ENCODE measurements around the gene BCAS3.

Gene BCAS3

GRCh38 chr17:61410141-61411010, 732.7 kb downstream of the BCAS3 start:
- H3K27me3 Mint-ChIP-seq (ENCODE audit: low read depth): peaks cover 64% of the 10 kb centered on the region
- peak overlapping the region; percentile 58 for H3K4me3 Mint-ChIP-seq
- peaks cover 14% of the 10 kb centered on the region for H3K4me1 Mint-ChIP-seq (ENCODE audit: low read depth)
- peak overlapping the region; percentile 72 for H3K27ac Mint-ChIP-seq
- no peaks in the 10 kb centered on the region for H3K9me3 Mint-ChIP-seq
- no peaks in the 10 kb centered on the region for H3K36me3 Mint-ChIP-seq (ENCODE audit: low read depth)

DNA sequence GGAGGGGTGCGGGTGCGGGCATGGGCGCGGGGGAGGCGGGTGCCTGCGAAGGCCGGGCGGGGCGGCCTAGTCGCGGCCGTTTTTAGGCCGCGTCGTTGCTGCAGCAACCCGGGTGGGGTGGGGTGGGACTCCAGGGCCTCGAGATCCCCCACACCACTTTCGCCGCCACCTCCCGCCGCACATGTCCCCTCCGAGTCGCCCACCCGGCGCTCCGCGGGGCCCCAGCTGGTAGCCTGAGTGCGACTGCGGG, 733.3 kb downstream of the BCAS3 start:
- Mint-ChIP-seq H3K9me3 (no peaks in the 10 kb centered on the region), H3K27ac (no peak overlapping the region), H3K36me3 (ENCODE audit: low read depth) (no peaks in the 10 kb centered on the region), H3K27me3 (ENCODE audit: low read depth) (peaks cover 63% of the 10 kb centered on the region), H3K4me1 (ENCODE audit: low read depth) (peaks cover 14% of the 10 kb centered on the region), H3K4me3 (no peak overlapping the region)

- Mint-ChIP-seq H3K4me1 (ENCODE audit: low read depth) (peaks cover 14% of the 10 kb centered on the region), H3K27ac (no peak overlapping the region), H3K4me3 (peak overlapping the region; percentile 54), H3K9me3 (no peaks in the 10 kb centered on the region), H3K36me3 (ENCODE audit: low read depth) (no peaks in the 10 kb centered on the region), H3K27me3 (ENCODE audit: low read depth) (peaks cover 61% of the 10 kb centered on the region)
These were observed 733.9 kb downstream of the BCAS3 start for GRCh38 chr17:61411261-61412142.

GRCh38 chr17:61412143-61412859, 734.6 kb downstream of the BCAS3 start:
- Mint-ChIP-seq H3K4me3 (peak overlapping the region; percentile 44), H3K27me3 (ENCODE audit: low read depth) (peaks cover 58% of the 10 kb centered on the region), H3K27ac (no peak overlapping the region), H3K4me1 (ENCODE audit: low read depth) (peaks cover 14% of the 10 kb centered on the region), H3K9me3 (no peaks in the 10 kb centered on the region), H3K36me3 (ENCODE audit: low read depth) (no peaks in the 10 kb centered on the region)

DNA sequence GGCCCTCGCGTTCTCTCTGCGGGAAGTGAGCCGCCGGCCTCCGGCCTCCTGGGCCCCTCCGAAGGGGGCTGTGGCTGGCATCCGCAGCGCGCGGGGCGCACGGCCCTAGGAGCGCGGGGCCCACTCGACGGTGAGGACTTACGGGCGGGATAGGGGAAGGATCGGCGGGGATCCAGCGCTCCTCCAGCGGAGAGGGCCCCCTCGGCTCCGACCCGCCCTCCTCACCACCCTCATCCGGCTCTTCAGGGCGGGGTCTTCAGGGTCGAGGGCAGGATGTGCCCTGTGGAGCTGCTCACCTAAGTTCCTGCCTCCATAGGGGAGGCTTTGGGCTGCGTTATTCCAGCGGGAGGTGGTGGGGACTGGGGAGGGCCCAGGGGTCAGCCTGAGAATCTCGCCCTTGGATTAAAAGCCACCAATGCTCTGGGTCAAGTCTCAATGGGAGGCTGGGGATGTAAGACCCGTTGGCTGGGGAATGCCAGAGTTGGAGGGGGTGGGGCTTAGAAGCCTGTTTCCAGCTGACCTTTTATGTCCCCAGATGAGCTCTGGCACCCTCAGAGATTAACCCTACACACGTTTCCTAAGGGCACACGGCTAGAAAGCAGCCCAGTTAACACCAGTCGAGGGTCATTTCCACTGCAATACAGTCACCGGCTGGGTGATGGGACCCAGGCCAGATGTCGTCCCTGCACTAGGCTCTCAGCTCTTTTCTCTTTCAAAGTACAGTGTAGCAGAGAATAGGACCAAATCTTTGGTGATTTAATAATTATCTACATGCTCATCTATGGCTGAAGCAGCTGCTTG, 735.4 kb downstream of the BCAS3 start:
- peaks cover 14% of the 10 kb centered on the region for H3K4me1 Mint-ChIP-seq (ENCODE audit: low read depth)
- H3K27me3 Mint-ChIP-seq (ENCODE audit: low read depth): peaks cover 51% of the 10 kb centered on the region
- no peaks in the 10 kb centered on the region for H3K36me3 Mint-ChIP-seq (ENCODE audit: low read depth)
- H3K27ac Mint-ChIP-seq: no peak overlapping the region
- peak overlapping the region; percentile 21 for H3K4me3 Mint-ChIP-seq
- no peaks in the 10 kb centered on the region for H3K9me3 Mint-ChIP-seq

DNA sequence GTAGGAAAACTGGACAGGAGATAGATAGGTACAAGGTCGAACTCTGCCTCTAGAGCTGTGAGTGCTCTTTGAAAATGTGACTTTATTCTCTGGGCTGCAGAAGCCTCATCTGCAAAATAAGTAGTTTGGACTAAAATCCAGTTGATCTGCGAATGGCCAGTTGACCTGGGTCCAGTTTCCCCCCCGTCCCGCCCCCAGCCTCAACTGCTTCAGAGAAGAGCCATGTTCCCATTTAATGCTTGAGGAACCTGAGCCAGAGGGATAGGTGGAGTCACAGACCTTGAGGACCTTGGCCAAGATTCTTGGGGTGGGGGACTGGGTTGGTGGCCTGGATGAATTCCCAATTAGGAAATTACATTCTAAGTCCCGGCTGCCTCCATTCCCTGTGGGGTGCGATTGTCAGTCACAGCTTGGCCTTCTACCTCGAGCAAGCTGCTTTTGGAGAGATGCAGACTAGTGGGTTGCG, 736.0 kb downstream of the BCAS3 start:
- H3K27ac Mint-ChIP-seq: no peak overlapping the region
- no peaks in the 10 kb centered on the region for H3K9me3 Mint-ChIP-seq
- no peaks in the 10 kb centered on the region for H3K36me3 Mint-ChIP-seq (ENCODE audit: low read depth)
- peaks cover 48% of the 10 kb centered on the region for H3K27me3 Mint-ChIP-seq (ENCODE audit: low read depth)
- H3K4me3 Mint-ChIP-seq: no peak overlapping the region
- peaks cover 12% of the 10 kb centered on the region for H3K4me1 Mint-ChIP-seq (ENCODE audit: low read depth)

DNA sequence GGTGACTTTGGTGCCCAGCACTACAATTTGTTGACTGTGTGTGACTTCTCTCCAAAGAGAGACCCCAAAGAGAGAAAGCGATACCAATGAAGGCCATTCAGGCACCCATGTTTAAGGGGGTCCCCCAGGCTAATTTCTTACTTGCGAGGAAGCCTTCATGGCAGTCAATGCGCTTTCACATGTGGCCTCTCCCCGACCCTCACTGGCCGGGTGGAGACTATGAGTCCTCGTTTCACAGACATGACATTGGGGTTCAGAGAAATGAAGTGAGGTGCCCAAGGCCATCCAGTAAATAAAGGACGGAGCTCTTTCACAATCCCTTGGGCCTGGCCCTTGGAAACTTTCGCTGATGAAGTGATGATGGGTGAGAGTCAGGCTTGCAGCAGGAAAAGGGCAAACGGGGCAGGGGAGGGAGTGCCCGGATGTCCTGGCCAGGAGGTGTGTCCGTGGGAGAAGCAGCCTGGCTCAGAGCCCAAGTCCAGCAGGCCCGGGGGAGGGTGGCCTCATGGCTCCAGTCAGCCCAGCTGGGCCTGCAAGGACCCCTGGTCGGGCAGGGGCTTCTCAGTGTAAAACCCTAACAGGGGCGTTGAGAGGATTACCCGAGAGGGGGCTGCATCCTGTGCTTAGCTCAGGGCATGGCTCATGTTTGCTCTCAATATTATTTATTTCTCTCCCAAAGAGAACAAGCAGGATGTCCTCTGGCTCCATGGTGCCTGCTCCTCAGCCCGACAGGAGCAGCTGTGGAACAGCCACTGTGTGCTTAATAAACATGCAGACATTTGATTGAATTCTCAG, 736.7 kb downstream of the BCAS3 start:
- peaks cover 48% of the 10 kb centered on the region for H3K27me3 Mint-ChIP-seq (ENCODE audit: low read depth)
- peaks cover 10% of the 10 kb centered on the region for H3K4me1 Mint-ChIP-seq (ENCODE audit: low read depth)
- H3K9me3 Mint-ChIP-seq: no peaks in the 10 kb centered on the region
- H3K27ac Mint-ChIP-seq: no peak overlapping the region
- no peaks in the 10 kb centered on the region for H3K36me3 Mint-ChIP-seq (ENCODE audit: low read depth)
- no peak overlapping the region for H3K4me3 Mint-ChIP-seq

DNA sequence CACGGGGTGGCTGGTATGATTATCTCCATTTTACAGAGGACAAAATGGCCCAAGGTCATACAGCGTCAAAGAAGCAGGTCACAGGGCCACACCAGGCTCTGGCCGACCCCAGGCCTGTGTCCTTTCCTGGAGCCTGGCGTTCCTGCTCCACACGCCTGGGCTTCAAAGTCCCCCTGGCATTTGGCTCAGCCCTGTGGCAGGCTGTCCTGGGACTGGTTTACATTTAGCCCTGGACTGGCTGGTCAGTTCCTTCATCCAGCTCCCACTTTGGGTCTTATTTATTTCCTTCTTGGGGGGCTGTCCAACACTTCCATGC, 737.2 kb downstream of the BCAS3 start:
- Mint-ChIP-seq H3K4me1 (ENCODE audit: low read depth) (peaks cover 8% of the 10 kb centered on the region), H3K4me3 (no peak overlapping the region), H3K27ac (no peak overlapping the region), H3K36me3 (ENCODE audit: low read depth) (no peaks in the 10 kb centered on the region), H3K27me3 (ENCODE audit: low read depth) (peaks cover 47% of the 10 kb centered on the region), H3K9me3 (no peaks in the 10 kb centered on the region)

GRCh38 chr17:61415374-61416210, 737.9 kb downstream of the BCAS3 start:
- H3K36me3 Mint-ChIP-seq (ENCODE audit: low read depth): no peaks in the 10 kb centered on the region
- H3K4me1 Mint-ChIP-seq (ENCODE audit: low read depth): peaks cover 1% of the 10 kb centered on the region
- H3K9me3 Mint-ChIP-seq: no peaks in the 10 kb centered on the region
- H3K27me3 Mint-ChIP-seq (ENCODE audit: low read depth): peaks cover 46% of the 10 kb centered on the region
- H3K4me3 Mint-ChIP-seq: no peak overlapping the region
- H3K27ac Mint-ChIP-seq: no peak overlapping the region

DNA sequence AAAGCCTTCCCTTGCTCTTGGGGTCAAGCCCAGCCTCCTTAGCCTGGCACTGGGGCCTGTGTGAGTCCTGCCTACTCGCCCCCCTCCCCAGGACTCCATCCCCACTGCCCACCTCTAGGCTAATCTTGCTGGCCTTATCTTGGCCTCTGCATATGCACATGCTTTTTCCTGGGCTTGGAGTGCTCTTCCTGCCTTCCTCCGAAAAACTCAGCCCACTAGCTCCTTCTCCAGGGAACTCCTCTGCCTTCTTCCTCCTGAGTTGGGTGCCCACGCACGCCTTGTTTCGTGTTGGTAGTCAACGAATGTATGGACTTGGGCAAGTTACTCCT, 738.5 kb downstream of the BCAS3 start:
- Mint-ChIP-seq H3K9me3 (no peaks in the 10 kb centered on the region), H3K4me1 (ENCODE audit: low read depth) (no peaks in the 10 kb centered on the region), H3K27me3 (ENCODE audit: low read depth) (peaks cover 49% of the 10 kb centered on the region), H3K4me3 (no peak overlapping the region), H3K27ac (no peak overlapping the region), H3K36me3 (ENCODE audit: low read depth) (no peaks in the 10 kb centered on the region)

GRCh38 chr17:61416540-61417363, 739.1 kb downstream of the BCAS3 start:
- no peak overlapping the region for H3K4me3 Mint-ChIP-seq
- H3K9me3 Mint-ChIP-seq: no peaks in the 10 kb centered on the region
- no peak overlapping the region for H3K27ac Mint-ChIP-seq
- no peaks in the 10 kb centered on the region for H3K4me1 Mint-ChIP-seq (ENCODE audit: low read depth)
- no peaks in the 10 kb centered on the region for H3K36me3 Mint-ChIP-seq (ENCODE audit: low read depth)
- H3K27me3 Mint-ChIP-seq (ENCODE audit: low read depth): peaks cover 51% of the 10 kb centered on the region

GRCh38 chr17:61418449-61418848, 740.8 kb downstream of the BCAS3 start:
- peaks cover 62% of the 10 kb centered on the region for H3K27me3 Mint-ChIP-seq (ENCODE audit: low read depth)
- H3K4me1 Mint-ChIP-seq (ENCODE audit: low read depth): no peaks in the 10 kb centered on the region
- no peak overlapping the region for H3K27ac Mint-ChIP-seq
- H3K36me3 Mint-ChIP-seq (ENCODE audit: low read depth): no peaks in the 10 kb centered on the region
- no peak overlapping the region for H3K4me3 Mint-ChIP-seq
- H3K9me3 Mint-ChIP-seq: no peaks in the 10 kb centered on the region

Data from T-helper 1 cell treated with Interleukin-12 subunit alpha and Interleukin-12 subunit beta and Interleukin-4 antibody, amounts not matched to agents 30 μg/mL and 1 μg/mL, for 36 hours (primary cell).